TTC549 (cell line): ENCODE measurements around the gene SDSL.

Experiments used
- FAIRE-seq: peaks from 2 replicates; lab custom pipeline; 2012; peaks lifted over from hg19 to GRCh38; lab: Jason Lieb, UNC

The SDSL gene

GRCh38 chr12:113452458-113452857 is 30.3 kb downstream of the SDSL start:
- no peak for FAIRE-seq

- no peak for FAIRE-seq
Observed at GRCh38 chr12:113453330-113453729, 31.1 kb downstream of the SDSL start.

GRCh38 chr12:113456199-113456598 is 34.0 kb downstream of the SDSL start:
- no peak for FAIRE-seq

- FAIRE-seq, result no peak
Observed at GRCh38 chr12:113456761-113457160, 34.6 kb downstream of the SDSL start.

GRCh38 chr12:113457185-113457584 is 35.0 kb downstream of the SDSL start:
- no peak for FAIRE-seq

- no peak for FAIRE-seq
Observed at GRCh38 chr12:113457710-113458109, 35.5 kb downstream of the SDSL start.

- no peak for FAIRE-seq
Observed at GRCh38 chr12:113459981-113460380, 37.8 kb downstream of the SDSL start.

- FAIRE-seq, result no peak
Observed at GRCh38 chr12:113461666-113462065, 39.5 kb downstream of the SDSL start.

GRCh38 chr12:113462117-113462774 is 40.1 kb downstream of the SDSL start:
- no peak for FAIRE-seq

- no peak for FAIRE-seq
Observed at GRCh38 chr12:113462998-113463745, 41.0 kb downstream of the SDSL start.

- no peak for FAIRE-seq
Observed at GRCh38 chr12:113463746-113464451, 41.7 kb downstream of the SDSL start.

GRCh38 chr12:113464452-113464775 is 42.2 kb downstream of the SDSL start:
- FAIRE-seq, result no peak

GRCh38 chr12:113464852-113465719 is 42.9 kb downstream of the SDSL start:
- FAIRE-seq, result no peak

GRCh38 chr12:113465808-113466453 is 43.8 kb downstream of the SDSL start:
- no peak for FAIRE-seq

- no peak for FAIRE-seq
Observed at GRCh38 chr12:113466454-113467141, 44.4 kb downstream of the SDSL start.

- no peak for FAIRE-seq
Observed at GRCh38 chr12:113467142-113467501, 44.9 kb downstream of the SDSL start.

- no peak for FAIRE-seq
Observed at GRCh38 chr12:113467502-113468364, 45.6 kb downstream of the SDSL start.

- FAIRE-seq, result no peak
Observed at GRCh38 chr12:113468365-113469223, 46.4 kb downstream of the SDSL start.

GRCh38 chr12:113469224-113469948 is 47.2 kb downstream of the SDSL start:
- no peak for FAIRE-seq
